PC-3 (cell line): Measurements from ENCODE around the gene CPEB1. TPM values are rescaled to one million over a fixed set of nuclear protein-coding genes. Genes with fewer than 3 reads are reported as not detected.

ENCODE experiments used
- ATAC-seq: fragments of 200-7000 bp; cut with Tn5 transposase; 2 replicates; pipeline ENCODE4 v1.9.1; 2020; ENCODE audit warnings: mild to moderate bottlenecking, moderate library complexity
- BruUV-seq: library from RNA; stranded (reverse); fragments of 400-500 nt; replicated peaks from 2 replicates; lab custom pipeline; 2021; lab: Mats Ljungman, UMichigan
- CTCF ChIA-PET: fragments of 300-600 bp; sonication (Branson Sonifier 250); formaldehyde crosslinking; loops from one replicate; lab custom pipeline; 2022; ENCODE audit warnings: antibody characterized with exemption; lab: Charles Lee
- POLR2A ChIA-PET: fragments of 300-600 bp; sonication (Branson Sonifier 250); formaldehyde crosslinking; loops from one replicate; lab custom pipeline; 2022; ENCODE audit warnings: antibody characterized with exemption; ENCODE audit not compliant: unreplicated experiment; lab: Charles Lee
- DNase-seq: peaks from one replicate; pipeline ENCODE4 v3.0.0-alpha.2; 2015
- H2AFZ ChIP-seq: fragments of 300-600 bp; sonication (generic); 2 replicates; pipeline ENCODE4 v1.6.0; 2016; ENCODE audit warnings: antibody characterized with exemption, low read length
- H3F3A ChIP-seq: fragments of 300-600 bp; sonication (generic); one replicate; pipeline ENCODE4 v1.6.0; 2017; ENCODE audit warnings: antibody characterized with exemption, low read length, control low read depth, mild to moderate bottlenecking; ENCODE audit not compliant: unreplicated experiment
- H3K27ac ChIP-seq: fragments of 300-600 bp; sonication (generic); 2 replicates; pipeline ENCODE4 v1.5.1; 2016; ENCODE audit warnings: mild to moderate bottlenecking, low read length
- H3K27me3 ChIP-seq: fragments of 300-600 bp; sonication (generic); 2 replicates; pipeline ENCODE4 v1.6.1; 2016; ENCODE audit warnings: low read length, mixed read lengths
- H3K36me3 ChIP-seq: fragments of 300-600 bp; sonication (generic); 2 replicates; pipeline ENCODE4 v1.6.1; 2016; ENCODE audit warnings: low read depth, mixed run types, low read length, mixed read lengths
- H3K4me1 ChIP-seq: fragments of 300-600 bp; sonication (generic); 2 replicates; pipeline ENCODE4 v1.5.1; 2016; ENCODE audit warnings: low read length; ENCODE audit not compliant: insufficient read depth
- H3K4me2 ChIP-seq: fragments of 300-600 bp; sonication (generic); 2 replicates; pipeline ENCODE4 v1.6.0; 2016; ENCODE audit warnings: low read length
- H3K4me3 ChIP-seq: fragments of 300-600 bp; sonication (generic); 2 replicates; pipeline ENCODE4 v1.5.1; 2016; ENCODE audit warnings: mild to moderate bottlenecking, low read length, mixed read lengths
- H3K79me2 ChIP-seq: fragments of 300-600 bp; sonication (generic); 2 replicates; pipeline ENCODE4 v1.6.1; 2017; ENCODE audit warnings: low read length, mixed read lengths
- H3K9ac ChIP-seq: fragments of 300-600 bp; sonication (generic); 2 replicates; pipeline ENCODE4 v1.6.0; 2016; ENCODE audit warnings: mild to moderate bottlenecking, low read length
- H3K9me2 ChIP-seq: fragments of 300-600 bp; sonication (generic); replicated peaks from 2 replicates; pipeline ENCODE4 v1.6.1; 2016; ENCODE audit warnings: mixed run types, low read length, mixed read lengths
- H3K9me3 ChIP-seq: fragments of 300-600 bp; sonication (generic); 2 replicates; pipeline ENCODE4 v1.6.1; 2016; ENCODE audit warnings: low read length, mixed read lengths
- H4K20me1 ChIP-seq: fragments of 300-600 bp; sonication (generic); 2 replicates; pipeline ENCODE4 v1.6.1; 2016; ENCODE audit warnings: low read length, mixed read lengths
- EZH2 ChIP-seq: fragments of 300-600 bp; sonication (generic); IDR thresholded peaks from one replicate; pipeline ENCODE4 v1.6.1; 2017; ENCODE audit warnings: antibody characterized with exemption, mild to moderate bottlenecking, low read length; ENCODE audit not compliant: unreplicated experiment
- EZH2phosphoT487 ChIP-seq: fragments of 300-600 bp; sonication (generic); IDR thresholded peaks from 2 replicates; pipeline ENCODE4 v1.6.1; 2018; ENCODE audit warnings: mild to moderate bottlenecking, antibody characterized with exemption, low read length, borderline replicate concordance
- intact Hi-C: fragments of 100-400 bp; cut with micrococcal nuclease; formaldehyde crosslinking; loops from 2 replicates; pipeline ENCODE4 v1.9.0; 2023
- total RNA-seq: library from RNA; depleted of rRNA; stranded (reverse); fragments of >200 nt; gene quantifications from 2 replicates; pipeline ENCODE4 v1.2.3, GENCODE V29; 2014
- TF ChIP-seq, protein P1 (sequence below): fragments of 300-600 bp; sonication (generic); conservative IDR thresholded peaks from 2 replicates; pipeline ENCODE4 v1.5.1; 2017; ENCODE audit warnings: antibody characterized with exemption, low read depth, mild to moderate bottlenecking, low read length

CPEB1 gene
- total RNA-seq, 1 experiment from 2014 or later, result 3.3 TPM

DNA sequence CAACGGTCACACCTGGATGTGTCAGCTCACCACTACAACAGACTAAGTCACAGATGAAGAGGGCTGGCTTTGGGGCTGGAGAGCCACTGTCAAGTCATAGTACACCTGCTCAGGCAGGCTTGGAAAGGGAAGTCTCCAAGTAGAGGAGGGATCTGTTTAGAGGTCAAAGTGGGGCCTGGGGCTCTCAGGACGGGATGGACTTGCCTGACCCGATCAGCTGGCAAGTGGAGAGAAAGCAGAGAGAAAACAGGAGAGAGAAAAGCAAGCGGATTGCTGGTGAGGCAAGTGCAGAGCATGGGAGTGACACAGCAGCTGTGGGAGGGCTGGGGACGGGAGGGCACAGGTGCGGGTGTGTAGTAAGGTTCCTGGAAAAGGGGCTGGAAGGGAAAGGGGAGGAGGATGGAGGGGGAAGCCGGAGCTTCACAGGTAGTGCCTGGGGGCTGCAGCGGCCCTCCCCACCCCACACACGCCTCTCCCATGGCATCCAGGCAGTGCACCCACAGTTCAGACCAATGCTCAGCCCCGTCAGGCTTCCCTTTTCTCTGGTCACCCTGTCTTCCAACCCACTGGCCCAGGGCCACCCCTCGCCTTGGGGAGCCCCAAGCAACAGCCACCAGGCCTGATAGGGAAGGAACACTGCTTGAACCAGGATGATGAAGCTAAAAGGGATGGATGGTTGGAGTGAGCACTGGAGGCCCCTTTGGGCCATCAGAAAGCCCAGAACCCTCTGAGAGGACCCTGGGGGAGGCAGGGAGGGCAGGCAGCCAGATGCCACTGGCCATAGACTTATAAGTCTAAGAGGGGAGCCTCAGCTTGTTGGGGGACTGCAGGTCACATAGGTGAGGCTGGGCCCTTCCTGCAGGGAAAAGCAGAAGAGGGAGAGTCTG, 115.4 kb downstream of the CPEB1 start:
- intact Hi-C loops, result no loop called here
- POLR2A ChIA-PET, result no interaction called here
- no peaks in the 10 kb centered on the region for H3K9me2 ChIP-seq

DNA sequence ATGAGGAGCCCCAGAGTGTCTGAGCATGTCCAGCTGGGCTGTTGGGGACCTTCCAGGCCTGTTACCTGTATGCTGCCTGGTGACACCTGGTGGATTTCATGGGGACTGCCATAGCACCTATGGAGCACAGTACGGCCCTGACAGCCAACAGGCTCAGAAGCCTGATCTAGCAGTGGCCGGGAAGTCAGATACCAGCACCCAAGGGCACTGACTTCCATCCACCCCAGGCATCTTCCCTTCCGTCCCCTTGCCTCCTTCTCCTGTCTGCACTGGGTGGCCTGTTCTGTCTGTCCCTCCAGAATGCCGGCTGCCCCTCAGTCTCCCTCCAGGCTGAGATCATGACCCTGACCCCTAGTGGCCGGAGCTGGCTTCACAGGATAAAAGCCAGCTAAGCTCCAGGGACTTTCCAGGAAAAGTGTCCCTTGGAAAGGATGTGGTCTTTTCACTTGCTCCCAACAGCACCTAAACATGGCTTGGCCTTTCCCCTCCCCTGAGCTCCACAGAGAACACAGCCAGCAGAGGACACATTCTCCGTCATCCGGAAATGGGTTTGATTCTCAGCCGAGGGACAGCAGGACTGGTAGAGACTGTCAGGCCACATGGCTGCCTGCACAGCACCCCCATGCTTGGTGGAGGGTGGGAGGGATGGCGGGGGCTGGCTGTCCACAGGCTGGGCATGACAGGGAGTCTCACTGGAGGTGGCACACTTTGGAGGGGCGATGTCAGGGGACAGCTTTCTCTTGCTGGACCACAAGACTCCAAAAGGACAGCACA, 116.4 kb downstream of the CPEB1 start:
- BruUV-seq, result no TSS peak
- peak; percentile 85 for ATAC-seq
- Histone ChIP-seq H2AFZ (peak overlapping the region; percentile 61), H3K4me1 (peaks cover 3% of the 10 kb centered on the region; the same call in 1 of the 2 replicates), H4K20me1 (peaks cover 3% of the 10 kb centered on the region; the same call in 1 of the 2 replicates), H3K4me3 (peak overlapping the region; percentile 56), H3K27me3 (no peaks in the 10 kb centered on the region), H3K79me2 (no peaks in the 10 kb centered on the region), H3K9me3 (no peaks in the 10 kb centered on the region), H3K36me3 (peaks cover 12% of the 10 kb centered on the region), H3K9ac (no peak overlapping the region), H3K27ac (no peak overlapping the region), H3K9me2 (no peaks in the 10 kb centered on the region), H3K4me2 (peak overlapping the region; percentile 85), H3F3A (peaks cover 7% of the 10 kb centered on the region)
- CTCF ChIA-PET, result no interaction called here
- POLR2A ChIA-PET, result no interaction called here
- peak; percentile 72 for DNase-seq
- intact Hi-C loops, result no loop called here
- TF ChIP-seq, protein P1, sequence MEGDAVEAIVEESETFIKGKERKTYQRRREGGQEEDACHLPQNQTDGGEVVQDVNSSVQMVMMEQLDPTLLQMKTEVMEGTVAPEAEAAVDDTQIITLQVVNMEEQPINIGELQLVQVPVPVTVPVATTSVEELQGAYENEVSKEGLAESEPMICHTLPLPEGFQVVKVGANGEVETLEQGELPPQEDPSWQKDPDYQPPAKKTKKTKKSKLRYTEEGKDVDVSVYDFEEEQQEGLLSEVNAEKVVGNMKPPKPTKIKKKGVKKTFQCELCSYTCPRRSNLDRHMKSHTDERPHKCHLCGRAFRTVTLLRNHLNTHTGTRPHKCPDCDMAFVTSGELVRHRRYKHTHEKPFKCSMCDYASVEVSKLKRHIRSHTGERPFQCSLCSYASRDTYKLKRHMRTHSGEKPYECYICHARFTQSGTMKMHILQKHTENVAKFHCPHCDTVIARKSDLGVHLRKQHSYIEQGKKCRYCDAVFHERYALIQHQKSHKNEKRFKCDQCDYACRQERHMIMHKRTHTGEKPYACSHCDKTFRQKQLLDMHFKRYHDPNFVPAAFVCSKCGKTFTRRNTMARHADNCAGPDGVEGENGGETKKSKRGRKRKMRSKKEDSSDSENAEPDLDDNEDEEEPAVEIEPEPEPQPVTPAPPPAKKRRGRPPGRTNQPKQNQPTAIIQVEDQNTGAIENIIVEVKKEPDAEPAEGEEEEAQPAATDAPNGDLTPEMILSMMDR, result peak; percentile 85
- no peak for TF ChIP-seq EZH2

More for the DNA sequence above, 115.4 kb downstream of the CPEB1 start:
- ATAC-seq (no peak), DNase-seq (no peak)
- Histone ChIP-seq H3K9me3 (no peaks in the 10 kb centered on the region), H3F3A (peaks cover 14% of the 10 kb centered on the region), H3K9ac (no peak overlapping the region), H4K20me1 (peaks cover 12% of the 10 kb centered on the region), H3K79me2 (peaks cover 5% of the 10 kb centered on the region), H3K4me3 (no peak overlapping the region), H3K36me3 (peaks cover 22% of the 10 kb centered on the region), H3K27ac (no peak overlapping the region), H3K4me2 (no peak overlapping the region), H3K4me1 (peaks cover 3% of the 10 kb centered on the region; the same call in 1 of the 2 replicates), H3K27me3 (no peaks in the 10 kb centered on the region), H2AFZ (no peak overlapping the region)
- BruUV-seq, result no TSS peak
- CTCF ChIA-PET, result no interaction called here
- TF ChIP-seq EZH2, result no peak
- no peak for TF ChIP-seq EZH2phosphoT487
- TF ChIP-seq, protein P1, result no peak
